Ishikawa (cell line): ENCODE measurements around the gene TCEA3.
A peak's percentile ranks its signal among the peaks of the same experiment; 100 is the strongest.

ENCODE experiments used
- CEBPB ChIP-seq: IDR thresholded peaks from 2 replicates; pipeline ENCODE4 v1.6.1; 2012
- CREB1 ChIP-seq: IDR thresholded peaks from 2 replicates; pipeline ENCODE4 v1.6.1; 2012; ENCODE audit warnings: low read depth
- EGR1 ChIP-seq: IDR thresholded peaks from 2 replicates; pipeline ENCODE4 v1.6.1; 2012
- EP300 ChIP-seq: IDR thresholded peaks from 2 replicates; pipeline ENCODE4 v1.6.1; 2012; ENCODE audit warnings: borderline replicate concordance
- FOXM1 ChIP-seq: IDR thresholded peaks from 2 replicates; pipeline ENCODE4 v1.6.1; 2012; ENCODE audit warnings: low read depth, borderline replicate concordance
- NFIC ChIP-seq: IDR thresholded peaks from 2 replicates; pipeline ENCODE4 v1.6.1; 2012
- RAD21 ChIP-seq: IDR thresholded peaks from 2 replicates; pipeline ENCODE4 v1.6.1; 2012; ENCODE audit warnings: low read depth
- TAF1 ChIP-seq: IDR thresholded peaks from 2 replicates; pipeline ENCODE4 v1.6.1; 2012; ENCODE audit warnings: low read depth, mild to moderate bottlenecking
- TCF12 ChIP-seq: IDR thresholded peaks from 2 replicates; pipeline ENCODE4 v1.6.1; 2012; ENCODE audit warnings: low read depth
- TEAD4 ChIP-seq: IDR thresholded peaks from 2 replicates; pipeline ENCODE4 v1.6.1; 2012
- YY1 ChIP-seq: IDR thresholded peaks from 2 replicates; pipeline ENCODE4 v1.6.1; 2012; ENCODE audit warnings: low read depth
- ZBTB7A ChIP-seq: IDR thresholded peaks from 2 replicates; pipeline ENCODE4 v1.6.1; 2012; ENCODE audit warnings: low read depth
- TF ChIP-seq, protein P1 (sequence below): IDR thresholded peaks from 2 replicates; pipeline ENCODE4 v1.6.1; 2012
- TF ChIP-seq, protein P2 (sequence below): IDR thresholded peaks from 2 replicates; pipeline ENCODE4 v1.6.1; 2012; ENCODE audit warnings: low read depth, mild to moderate bottlenecking
- TF ChIP-seq, protein P3 (sequence below): IDR thresholded peaks from 2 replicates; pipeline ENCODE4 v1.6.1; 2012

Gene TCEA3

DNA sequence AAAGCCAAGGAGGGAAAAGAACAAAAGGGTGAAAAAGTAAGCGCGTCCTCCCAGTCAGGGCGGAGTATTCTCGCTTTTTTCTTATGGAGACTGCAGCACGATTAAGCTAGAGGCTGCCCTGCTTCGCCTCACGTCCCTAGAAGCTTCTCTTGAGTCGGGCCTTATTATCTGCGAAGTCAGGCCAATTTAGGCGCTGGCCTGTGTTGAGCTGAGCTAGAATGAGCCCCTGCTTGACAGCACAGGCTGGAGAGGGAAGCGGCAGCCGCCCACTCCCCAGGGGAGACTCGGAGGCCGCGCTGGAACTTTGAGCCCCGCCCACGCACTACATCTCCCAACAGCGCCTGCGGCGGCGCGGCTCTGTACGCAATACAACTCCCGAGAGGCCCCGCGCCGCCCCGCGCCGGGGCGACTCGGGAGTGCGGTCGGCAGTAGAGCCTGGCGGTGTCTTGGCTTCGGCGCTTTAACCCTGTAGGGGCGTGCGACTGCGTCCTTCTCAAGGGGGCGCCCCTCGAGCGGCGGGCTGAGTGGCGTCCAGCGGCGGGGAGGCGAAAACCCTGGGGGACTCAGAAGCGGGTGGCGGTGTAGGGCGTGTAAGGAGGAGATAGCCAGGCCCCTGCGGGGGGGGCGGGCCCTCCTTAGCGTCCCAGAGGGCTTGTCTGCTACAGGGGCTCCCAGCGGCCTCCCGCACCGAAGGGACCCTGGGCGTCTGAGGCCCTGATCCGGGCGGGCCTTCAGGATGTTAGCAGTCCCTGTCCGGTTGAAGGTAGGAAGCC is 55.8 kb downstream of the TCEA3 start:
- TF ChIP-seq TCF12 (no peak; the same call in 1 of the 2 replicates), TAF1 (peak; percentile 93), CEBPB (peak; percentile 50; the same call in 1 of the 2 replicates), ZBTB7A (0 out of 2 replicates have a peak, but pooled peaks have one; percentile 34), CREB1 (peak; percentile 88), YY1 (peak; percentile 45), TEAD4 (no peak), EGR1 (peak; percentile 77; the same call in 1 of the 2 replicates), EP300 (peak; percentile 12; the same call in 1 of the 2 replicates), RAD21 (0 out of 2 replicates have a peak, but pooled peaks have one; percentile 0), FOXM1 (no peak; the same call in 1 of the 2 replicates), NFIC (peak; percentile 57; the same call in 1 of the 2 replicates)
- TF ChIP-seq, protein P1, sequence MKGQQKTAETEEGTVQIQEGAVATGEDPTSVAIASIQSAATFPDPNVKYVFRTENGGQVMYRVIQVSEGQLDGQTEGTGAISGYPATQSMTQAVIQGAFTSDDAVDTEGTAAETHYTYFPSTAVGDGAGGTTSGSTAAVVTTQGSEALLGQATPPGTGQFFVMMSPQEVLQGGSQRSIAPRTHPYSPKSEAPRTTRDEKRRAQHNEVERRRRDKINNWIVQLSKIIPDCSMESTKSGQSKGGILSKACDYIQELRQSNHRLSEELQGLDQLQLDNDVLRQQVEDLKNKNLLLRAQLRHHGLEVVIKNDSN = no peak
- TF ChIP-seq, protein P2, sequence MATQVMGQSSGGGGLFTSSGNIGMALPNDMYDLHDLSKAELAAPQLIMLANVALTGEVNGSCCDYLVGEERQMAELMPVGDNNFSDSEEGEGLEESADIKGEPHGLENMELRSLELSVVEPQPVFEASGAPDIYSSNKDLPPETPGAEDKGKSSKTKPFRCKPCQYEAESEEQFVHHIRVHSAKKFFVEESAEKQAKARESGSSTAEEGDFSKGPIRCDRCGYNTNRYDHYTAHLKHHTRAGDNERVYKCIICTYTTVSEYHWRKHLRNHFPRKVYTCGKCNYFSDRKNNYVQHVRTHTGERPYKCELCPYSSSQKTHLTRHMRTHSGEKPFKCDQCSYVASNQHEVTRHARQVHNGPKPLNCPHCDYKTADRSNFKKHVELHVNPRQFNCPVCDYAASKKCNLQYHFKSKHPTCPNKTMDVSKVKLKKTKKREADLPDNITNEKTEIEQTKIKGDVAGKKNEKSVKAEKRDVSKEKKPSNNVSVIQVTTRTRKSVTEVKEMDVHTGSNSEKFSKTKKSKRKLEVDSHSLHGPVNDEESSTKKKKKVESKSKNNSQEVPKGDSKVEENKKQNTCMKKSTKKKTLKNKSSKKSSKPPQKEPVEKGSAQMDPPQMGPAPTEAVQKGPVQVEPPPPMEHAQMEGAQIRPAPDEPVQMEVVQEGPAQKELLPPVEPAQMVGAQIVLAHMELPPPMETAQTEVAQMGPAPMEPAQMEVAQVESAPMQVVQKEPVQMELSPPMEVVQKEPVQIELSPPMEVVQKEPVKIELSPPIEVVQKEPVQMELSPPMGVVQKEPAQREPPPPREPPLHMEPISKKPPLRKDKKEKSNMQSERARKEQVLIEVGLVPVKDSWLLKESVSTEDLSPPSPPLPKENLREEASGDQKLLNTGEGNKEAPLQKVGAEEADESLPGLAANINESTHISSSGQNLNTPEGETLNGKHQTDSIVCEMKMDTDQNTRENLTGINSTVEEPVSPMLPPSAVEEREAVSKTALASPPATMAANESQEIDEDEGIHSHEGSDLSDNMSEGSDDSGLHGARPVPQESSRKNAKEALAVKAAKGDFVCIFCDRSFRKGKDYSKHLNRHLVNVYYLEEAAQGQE = no peak
- TF ChIP-seq, protein P3, sequence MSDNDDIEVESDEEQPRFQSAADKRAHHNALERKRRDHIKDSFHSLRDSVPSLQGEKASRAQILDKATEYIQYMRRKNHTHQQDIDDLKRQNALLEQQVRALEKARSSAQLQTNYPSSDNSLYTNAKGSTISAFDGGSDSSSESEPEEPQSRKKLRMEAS = 0 out of 2 replicates have a peak, but pooled peaks have one; percentile 11

DNA sequence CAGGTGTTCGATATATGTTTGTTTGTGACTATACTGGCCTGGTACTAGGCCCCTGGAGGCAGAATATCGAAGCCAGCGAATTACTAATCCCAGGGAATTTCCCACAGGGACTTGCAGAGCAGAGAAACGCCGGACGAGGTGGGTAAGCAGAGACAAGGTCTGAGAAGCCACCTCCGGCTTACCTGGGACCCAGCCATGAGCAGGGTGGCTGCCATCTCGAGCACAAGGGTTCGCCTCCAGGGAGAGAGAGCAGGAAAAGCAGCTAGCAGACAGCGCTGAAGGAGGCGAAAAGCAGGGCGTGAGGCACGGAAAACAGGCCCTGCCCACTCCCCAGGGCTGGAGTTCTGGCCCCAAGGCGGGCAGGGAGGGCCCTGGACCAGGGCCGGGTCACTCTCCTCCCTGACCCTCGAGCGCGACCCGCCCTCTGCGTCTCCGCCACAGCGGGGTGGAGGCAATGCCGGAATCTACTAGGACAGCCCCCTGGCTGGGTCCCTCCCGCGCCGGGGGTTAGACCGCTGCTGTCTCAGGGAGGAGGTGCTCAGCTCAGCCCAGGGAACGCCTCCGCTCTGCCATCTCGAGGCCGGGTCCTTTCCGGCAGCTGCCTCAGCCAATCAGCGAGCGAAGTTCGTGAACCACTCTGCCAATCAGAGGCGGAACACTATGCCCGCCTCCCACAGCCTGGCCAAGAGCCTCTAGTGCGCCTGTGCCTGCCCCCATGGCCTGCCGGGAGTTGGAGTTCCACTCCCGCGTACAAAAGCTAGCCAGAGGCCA is 56.6 kb downstream of the TCEA3 start:
- TF ChIP-seq YY1 = no peak; the same call in 1 of the 2 replicates
- TF ChIP-seq CEBPB = no peak
- TF ChIP-seq ZBTB7A = peak; percentile 84
- peak; percentile 11; the same call in 1 of the 2 replicates for TF ChIP-seq NFIC
- TF ChIP-seq EGR1 = peak; percentile 21; the same call in 1 of the 2 replicates
- TF ChIP-seq, protein P2 = no peak
- no peak; the same call in 1 of the 2 replicates for TF ChIP-seq TCF12
- TF ChIP-seq TEAD4 = no peak
- no peak for TF ChIP-seq RAD21
- peak; percentile 57; the same call in 1 of the 2 replicates for TF ChIP-seq TAF1
- no peak for TF ChIP-seq EP300
- no peak for TF ChIP-seq FOXM1
- TF ChIP-seq, protein P1 = no peak
- TF ChIP-seq, protein P3 = peak; percentile 40; the same call in 1 of the 2 replicates
- no peak for TF ChIP-seq CREB1

DNA sequence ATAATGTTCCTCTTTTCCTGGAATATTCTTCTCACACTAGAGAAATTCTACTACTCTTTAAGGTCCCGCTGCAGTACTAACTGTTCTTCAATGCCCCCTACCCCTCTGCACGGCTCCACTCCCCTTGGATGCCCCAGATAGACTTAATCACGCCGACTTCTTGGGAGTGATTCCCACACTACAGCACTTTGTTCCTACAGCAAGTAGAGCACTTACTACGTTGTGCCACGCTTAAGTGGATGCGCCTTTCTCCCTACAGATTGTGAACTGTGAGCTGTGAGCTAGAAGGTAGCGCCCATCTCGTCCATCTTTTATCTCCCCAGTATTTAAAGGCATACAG is 57.1 kb downstream of the TCEA3 start:
- TF ChIP-seq TEAD4 (no peak), TCF12 (no peak), YY1 (no peak), NFIC (no peak), EGR1 (no peak), RAD21 (no peak), ZBTB7A (no peak), TAF1 (no peak), FOXM1 (no peak), EP300 (no peak)
- TF ChIP-seq, protein P1 = no peak

DNA sequence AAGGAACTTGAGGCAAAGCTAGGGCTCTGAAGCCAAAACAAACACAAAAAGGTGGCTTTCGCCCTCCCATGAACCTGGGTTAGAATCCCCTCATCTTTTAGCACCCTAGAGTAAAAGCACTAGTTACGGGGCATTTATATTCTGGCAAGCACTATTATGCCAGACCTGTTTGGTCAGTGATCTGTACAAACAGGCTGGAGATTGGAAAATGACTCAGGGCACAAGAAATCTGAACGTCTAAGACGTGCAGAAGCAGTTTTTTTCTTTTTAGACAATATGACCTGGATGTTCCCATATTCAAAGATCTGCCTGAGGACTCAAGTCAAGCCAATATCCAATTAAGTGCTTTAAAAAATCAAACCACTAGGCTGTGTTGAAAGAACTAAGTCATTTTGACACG is 58.0 kb downstream of the TCEA3 start:
- TF ChIP-seq TAF1 = no peak
- no peak for TF ChIP-seq EGR1
- TF ChIP-seq TCF12 = no peak
- TF ChIP-seq CEBPB = no peak
- TF ChIP-seq EP300 = no peak
- no peak for TF ChIP-seq FOXM1
- TF ChIP-seq, protein P3 = no peak
- TF ChIP-seq, protein P1 = no peak
- no peak for TF ChIP-seq ZBTB7A
- TF ChIP-seq, protein P2 = no peak
- TF ChIP-seq YY1 = no peak
- TF ChIP-seq TEAD4 = no peak
